Common myeloid progenitor, CD34-positive (primary cell): ENCODE results near the gene PLEKHA8. TPM values are rescaled to one million over a fixed set of nuclear protein-coding genes. Genes with fewer than 3 reads are reported as not detected.
A peak's percentile ranks its signal among the peaks of the same experiment; 100 is the strongest.

Experiments
- CTCF ChIA-PET: fragments of 350-600 bp; sonication (Branson Sonifier 250); formaldehyde crosslinking; loops from one replicate; lab custom pipeline; 2021; ENCODE audit warnings: antibody characterized with exemption; lab: Charles Lee
- POLR2A ChIA-PET: fragments of 350-600 bp; sonication (Branson Sonifier 250); formaldehyde crosslinking; loops from one replicate; lab custom pipeline; 2021; ENCODE audit warnings: antibody characterized with exemption; lab: Charles Lee
- DNase-seq, 3 donors: peaks; one replicate each; pipeline versions ENCODE4 v3.0.0 to v3.0.0-alpha.2; 2013
- H3K27ac ChIP-seq, 2 experiments: 1 replicate in 1 of 2; 2 replicates in 1 of 2; pipeline ENCODE4 v1.7.0; 2013; ENCODE audit warnings: inconsistent platforms in 2 of 2, low read length in 2 of 2, mild to moderate bottlenecking in 2 of 2, low read depth in 1 of 2, moderate library complexity in 1 of 2; ENCODE audit not compliant: severe bottlenecking in 2 of 2, insufficient read depth in 1 of 2, poor library complexity in 1 of 2
- H3K27me3 ChIP-seq, 5 experiments: replicated peaks in 2 of 5; 1 replicate in 3 of 5; 2 replicates in 2 of 5; pipeline versions ENCODE4 v1.6.1 to v1.7.0; 2013; ENCODE audit warnings: low read length in 4 of 5, mild to moderate bottlenecking in 2 of 5, moderate library complexity in 2 of 5, inconsistent platforms in 1 of 5; ENCODE audit not compliant: insufficient read depth in 5 of 5, control insufficient read depth in 4 of 5
- H3K36me3 ChIP-seq, 4 experiments: 1 replicate in 2 of 4; 2 replicates in 2 of 4; pipeline versions ENCODE4 v1.6.1 to v1.7.0; 2013; ENCODE audit warnings: low read length in 3 of 4, control low read depth in 1 of 4, mild to moderate bottlenecking in 1 of 4; ENCODE audit not compliant: control insufficient read depth in 4 of 4, insufficient read depth in 4 of 4
- H3K4me1 ChIP-seq, 4 experiments: 1 replicate in 3 of 4; 2 replicates in 1 of 4; pipeline versions ENCODE4 v1.6.1 to v1.7.1; 2013; ENCODE audit warnings: low read length in 3 of 4, mild to moderate bottlenecking in 3 of 4, control low read depth in 1 of 4, inconsistent platforms in 1 of 4, moderate library complexity in 1 of 4; ENCODE audit not compliant: control insufficient read depth in 4 of 4, insufficient read depth in 4 of 4; ENCODE audit errors: control extremely low read depth in 1 of 4
- H3K4me3 ChIP-seq, 7 experiments: 1 replicate in 4 of 7; 2 replicates in 3 of 7; pipeline versions ENCODE4 v1.5.1 to v1.7.0; 2013; ENCODE audit warnings: mild to moderate bottlenecking in 7 of 7, low read length in 6 of 7, moderate library complexity in 6 of 7, inconsistent platforms in 2 of 7, low read depth in 2 of 7, control low read depth in 1 of 7; ENCODE audit not compliant: insufficient read depth in 4 of 7, control insufficient read depth in 1 of 7; ENCODE audit errors: extremely low read depth in 1 of 7
- H3K9me3 ChIP-seq, 5 experiments: 1 replicate in 4 of 5; 2 replicates in 1 of 5; pipeline versions ENCODE4 v1.6.1 to v1.7.1; 2013; ENCODE audit warnings: low read length in 4 of 5, mild to moderate bottlenecking in 2 of 5, inconsistent platforms in 1 of 5, low read depth in 1 of 5, moderate library complexity in 1 of 5; ENCODE audit not compliant: control insufficient read depth in 4 of 5, insufficient read depth in 2 of 5; ENCODE audit errors: control extremely low read depth in 1 of 5
- WGBS: methylation state at CpG from one replicate; pipeline ENCODE4 v1.1.5; 2013; ENCODE audit not compliant: insufficient coverage; 5-methylcytosine and 5-hydroxymethylcytosine counted together
- polyA plus RNA-seq: library from polyadenylated mRNA; unstranded; fragments of 120-200 nt; gene quantifications from one replicate; pipeline ENCODE4 v1.2.1, GENCODE V29; 2013

PLEKHA8 gene, protein sequence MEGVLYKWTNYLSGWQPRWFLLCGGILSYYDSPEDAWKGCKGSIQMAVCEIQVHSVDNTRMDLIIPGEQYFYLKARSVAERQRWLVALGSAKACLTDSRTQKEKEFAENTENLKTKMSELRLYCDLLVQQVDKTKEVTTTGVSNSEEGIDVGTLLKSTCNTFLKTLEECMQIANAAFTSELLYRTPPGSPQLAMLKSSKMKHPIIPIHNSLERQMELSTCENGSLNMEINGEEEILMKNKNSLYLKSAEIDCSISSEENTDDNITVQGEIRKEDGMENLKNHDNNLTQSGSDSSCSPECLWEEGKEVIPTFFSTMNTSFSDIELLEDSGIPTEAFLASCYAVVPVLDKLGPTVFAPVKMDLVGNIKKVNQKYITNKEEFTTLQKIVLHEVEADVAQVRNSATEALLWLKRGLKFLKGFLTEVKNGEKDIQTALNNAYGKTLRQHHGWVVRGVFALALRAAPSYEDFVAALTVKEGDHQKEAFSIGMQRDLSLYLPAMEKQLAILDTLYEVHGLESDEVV
- 6.6 TPM for polyA plus RNA-seq

DNA sequence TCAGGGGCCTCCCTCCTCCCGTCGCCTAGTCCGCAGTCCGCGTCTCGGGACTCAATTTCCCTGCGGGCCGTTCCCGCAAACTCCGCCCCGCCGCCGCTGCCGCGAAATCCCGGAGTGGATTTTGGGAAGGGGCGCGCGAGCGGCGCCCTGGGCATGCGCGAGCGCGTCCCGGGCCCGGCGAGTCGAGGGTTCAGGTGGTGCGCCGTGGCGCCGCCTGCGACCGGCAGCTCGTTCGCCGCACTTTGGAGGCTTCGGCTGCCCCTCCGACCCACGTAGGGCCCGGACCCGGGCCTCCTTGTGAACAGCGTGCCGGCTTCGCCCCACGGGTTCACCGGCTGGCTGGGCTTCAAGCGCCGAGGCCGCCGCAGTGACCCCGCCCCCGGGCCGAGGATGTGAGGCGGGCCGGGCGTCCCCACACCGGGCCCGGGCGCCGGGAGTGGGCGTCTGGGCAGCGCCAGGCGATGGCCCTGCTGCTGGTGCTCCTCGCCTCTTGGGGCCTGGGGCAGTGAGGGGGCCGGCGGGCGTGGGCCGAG, at the start of gene PLEKHA8:
PLEKHA8 (plus strand) TSS at position 197 of the 533 bp plus-strand sequence. CDS start 351 bp downstream, outside the sequence.
- CTCF ChIA-PET: interaction anchor here (0.8 to 3.3 kb wide), 8 partner anchors 14 to 82 kb away, joined by 3 to 18 read pairs (median 4); partner anchors contain the start of gene SCRN1
- H3K27me3 ChIP-seq: no peaks in the 10 kb centered on the region
- peaks cover 12 to 40% (median 34%) of the 10 kb centered on the region in 4 experiments for H3K4me1 ChIP-seq
- peak within 1 kb of the TSS; percentile 69 to 99 (median 93) for H3K4me3 ChIP-seq
- WGBS: 0% methylated on average over 61 of the region's 70 CpGs
- POLR2A ChIA-PET: no interaction called here
- peak within 1 kb of the TSS; percentile 56 to 89 for H3K27ac ChIP-seq
- DNase-seq: peak; percentile 76 to 89 (median 88)
- H3K9me3 ChIP-seq: no peaks in the 10 kb centered on the region
- no peaks in the 10 kb centered on the region for H3K36me3 ChIP-seq

DNA sequence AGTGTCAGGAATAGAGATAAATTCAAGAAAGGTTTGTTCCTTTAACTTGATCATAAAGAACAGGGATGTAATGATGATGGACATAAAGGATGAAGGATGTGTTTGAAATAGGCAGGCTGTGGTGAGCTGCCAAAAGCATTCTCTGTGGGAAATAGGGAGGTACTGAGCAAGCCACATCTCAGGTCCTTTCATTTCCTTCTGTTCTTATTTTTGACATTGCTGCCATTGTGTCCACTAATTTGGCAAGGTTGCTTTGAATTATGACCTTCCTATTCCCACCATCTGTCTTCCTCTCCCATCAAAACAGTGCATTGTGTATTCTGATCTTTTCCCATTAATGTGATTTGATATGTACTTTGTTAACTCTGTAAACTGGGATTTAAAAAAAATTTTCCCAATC, 48.1 kb upstream of the PLEKHA8 start:
- Histone ChIP-seq H3K4me1 (peaks cover 0 to 23% (median 8%) of the 10 kb centered on the region in 4 experiments), H3K4me3 (no peak overlapping the region), H3K27me3 (no peaks in the 10 kb centered on the region), H3K27ac (no peak overlapping the region), H3K36me3 (peaks cover 0 to 7% (median 1%) of the 10 kb centered on the region in 4 experiments), H3K9me3 (no peaks in the 10 kb centered on the region)
- no peak for DNase-seq
- CTCF ChIA-PET: interaction anchor here (0.9 kb wide), 1 partner anchor 24 kb away, joined by 3 read pairs; no protein-coding TSS in a partner anchor
- POLR2A ChIA-PET: no interaction called here

DNA sequence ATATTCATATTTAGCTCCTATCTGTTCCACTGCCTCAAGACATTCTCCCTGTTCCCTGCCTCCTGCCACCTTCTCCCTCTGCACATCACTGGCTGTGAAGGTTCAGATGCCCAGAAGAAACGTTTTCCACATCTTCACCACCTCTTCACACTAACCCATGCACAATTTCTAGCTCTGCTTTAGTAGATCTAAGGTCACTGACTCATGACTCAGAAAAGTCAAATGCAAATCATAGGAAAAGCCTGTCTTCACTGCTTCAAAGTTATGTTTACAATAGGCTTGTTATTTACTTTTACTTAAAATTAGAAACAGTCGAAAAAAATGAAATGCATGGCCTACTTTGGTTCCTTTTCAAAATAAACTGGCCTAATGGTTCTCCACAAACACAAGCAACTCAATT, 41.1 kb upstream of the PLEKHA8 start:
- 80% methylated on average over 2 of the region's 2 CpGs for WGBS
- peaks cover 10 to 42% (median 34%) of the 10 kb centered on the region in 4 experiments for H3K4me1 ChIP-seq
- H3K9me3 ChIP-seq: no peaks in the 10 kb centered on the region
- H3K27ac ChIP-seq: no peak overlapping the region
- ChIA-PET POLR2A (no interaction called here), CTCF (interaction anchor here (0.9 to 1.3 kb wide), 3 partner anchors 19 to 65 kb away, joined by 3 to 4 read pairs (median 3); partner anchors contain the start of gene PLEKHA8)
- peak overlapping the region in 2 of 7 experiments; percentile 88 to 92 for H3K4me3 ChIP-seq
- DNase-seq: peak in 1 of 3 donors; percentile 33
- no peaks in the 10 kb centered on the region for H3K27me3 ChIP-seq
- H3K36me3 ChIP-seq: no peaks in the 10 kb centered on the region

DNA sequence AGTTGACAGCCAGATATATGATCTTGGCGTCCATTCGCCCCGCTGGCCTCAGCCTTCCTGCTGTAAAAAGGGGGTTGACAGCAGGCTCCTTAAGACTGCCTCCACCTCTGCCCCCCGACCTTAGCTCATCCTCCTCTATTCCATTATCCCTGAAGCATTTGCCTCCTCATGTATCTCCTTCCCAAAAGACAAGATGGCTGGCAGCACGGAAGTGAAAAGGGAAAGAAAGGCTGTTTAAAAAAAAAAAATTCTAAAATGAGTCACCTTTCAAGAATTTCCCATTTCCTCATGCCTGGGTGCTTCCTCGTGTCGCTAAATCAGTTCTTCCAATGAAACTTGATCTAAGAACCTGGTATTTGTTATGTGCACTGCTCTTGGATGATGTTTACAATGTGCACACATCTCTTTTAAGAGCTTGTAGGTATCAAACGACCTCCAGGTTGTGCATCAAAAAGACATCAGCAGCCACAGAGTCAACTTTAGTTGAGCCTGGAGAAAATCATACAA, 40.3 kb upstream of the PLEKHA8 start:
- 20% methylated on average over 3 of the region's 8 CpGs for WGBS
- ChIA-PET CTCF (interaction anchor here (0.8 to 1.3 kb wide), 3 partner anchors 15 to 66 kb away, joined by 3 to 4 read pairs (median 3); partner anchors contain the start of gene PLEKHA8), POLR2A (no interaction called here)
- H3K27me3 ChIP-seq: no peaks in the 10 kb centered on the region
- peak in 1 of 3 donors; percentile 43 for DNase-seq
- peaks cover 10 to 42% (median 34%) of the 10 kb centered on the region in 4 experiments for H3K4me1 ChIP-seq
- no peaks in the 10 kb centered on the region for H3K36me3 ChIP-seq
- H3K27ac ChIP-seq: no peak overlapping the region
- H3K4me3 ChIP-seq: peak overlapping the region in 6 of 7 experiments; percentile 30 to 92 (median 88)
- peaks cover 0 to 6% (median 0%) of the 10 kb centered on the region in 5 experiments for H3K9me3 ChIP-seq

DNA sequence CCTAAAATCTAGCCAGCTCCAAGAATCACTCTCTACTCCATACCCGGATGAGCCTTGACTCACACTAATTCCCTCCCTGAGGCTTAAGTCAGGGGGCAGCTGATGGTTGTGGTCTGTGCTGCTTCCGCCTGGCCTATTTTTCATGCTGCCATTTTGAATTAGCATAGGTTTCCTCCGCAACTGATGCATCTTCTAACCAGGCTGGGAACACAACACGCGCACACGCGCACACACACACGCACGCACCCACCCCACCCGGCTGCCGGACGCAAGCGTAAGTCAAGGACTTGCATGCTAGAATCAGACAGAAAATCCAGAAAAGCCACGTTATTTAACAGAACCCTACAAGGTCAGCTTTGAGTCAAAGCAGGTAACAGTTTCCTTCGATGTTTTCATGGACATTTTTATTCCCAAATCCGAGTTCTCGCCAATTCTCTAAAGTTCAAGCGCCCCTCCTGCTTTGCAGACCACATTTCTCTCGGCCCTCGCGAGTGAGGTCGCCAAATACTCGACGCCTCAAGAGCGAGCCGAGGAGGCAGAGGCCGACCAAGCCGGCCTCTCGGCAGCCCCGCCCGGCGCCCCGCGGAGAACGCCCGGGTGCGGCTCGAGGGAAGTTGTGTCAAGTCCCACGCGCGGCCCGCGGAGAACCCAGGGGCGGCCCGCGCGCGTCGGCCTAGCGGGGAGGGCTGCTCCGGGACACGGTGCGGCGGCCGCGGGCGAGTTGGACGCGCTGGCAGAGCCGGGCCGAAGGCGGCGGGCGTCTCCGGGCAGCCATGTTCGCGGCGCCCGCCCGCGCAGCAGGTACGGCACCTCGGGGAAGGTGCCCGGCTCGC, 39.6 kb upstream of the PLEKHA8 start:
- Histone ChIP-seq H3K27me3 (no peaks in the 10 kb centered on the region), H3K36me3 (no peaks in the 10 kb centered on the region), H3K4me3 (peak overlapping the region; percentile 84 to 99 (median 88)), H3K4me1 (peaks cover 10 to 42% (median 34%) of the 10 kb centered on the region in 4 experiments), H3K27ac (peak overlapping the region; percentile 58 to 73), H3K9me3 (peaks cover 0 to 10% (median 7%) of the 10 kb centered on the region in 5 experiments)
- DNase-seq: peak; percentile 79 to 87 (median 83)
- ChIA-PET POLR2A (no interaction called here), CTCF (interaction anchor here (0.8 to 1.3 kb wide), 4 partner anchors 16 to 66 kb away, joined by 3 to 4 read pairs (median 3); partner anchors contain the start of gene PLEKHA8)
- 0% methylated on average over 66 of the region's 75 CpGs for WGBS
